GM12865 (cell line): Measurements from ENCODE around the gene PLCG1.

Source experiments
- DNase-seq: peaks from one replicate; pipeline ENCODE4 v3.0.0; 2010; ENCODE audit warnings: low read depth
- H3K4me3 ChIP-seq: 2 replicates; pipeline ENCODE4 v1.5.1; 2011; ENCODE audit warnings: mild to moderate bottlenecking, low read depth, low read length, control low read depth
- CTCF ChIP-seq: IDR thresholded peaks from 2 replicates; pipeline ENCODE4 v1.5.1; 2011; ENCODE audit warnings: low read length, control low read depth, low read depth, inconsistent platforms; ENCODE audit not compliant: insufficient read depth; ENCODE audit errors: missing control alignments

The PLCG1 gene

GRCh38 chr20:41224281-41224680, 86.9 kb downstream of the PLCG1 start:
- H3K4me3 ChIP-seq = no peak overlapping the region
- DNase-seq = no peak
- TF ChIP-seq CTCF = no peak

- no peak for TF ChIP-seq CTCF
- DNase-seq = no peak
- no peak overlapping the region for H3K4me3 ChIP-seq
These were observed 87.7 kb downstream of the PLCG1 start for GRCh38 chr20:41225091-41225490.

GRCh38 chr20:41226426-41226825, 89.1 kb downstream of the PLCG1 start:
- no peak overlapping the region for H3K4me3 ChIP-seq
- TF ChIP-seq CTCF = no peak
- DNase-seq = no peak
